Chondrocyte (in vitro differentiated cells): ENCODE results near the gene ACHE. TPM values are rescaled to one million over a fixed set of nuclear protein-coding genes. Genes with fewer than 3 reads are reported as not detected.

Source experiments
- DNase-seq: peaks from one replicate; pipeline ENCODE4 v3.0.0; 2021; ENCODE audit warnings: mixed read lengths, low spot score
- H3K27ac Mint-ChIP-seq: one replicate; pipeline ENCODE4 v1.8.0; 2021; ENCODE audit warnings: mild to moderate bottlenecking, moderate library complexity, mixed read lengths; ENCODE audit not compliant: unreplicated experiment
- H3K27me3 Mint-ChIP-seq: 2 replicates; pipeline ENCODE4 v1.8.0; 2021; ENCODE audit warnings: low read depth, mixed read lengths
- H3K36me3 Mint-ChIP-seq: 2 replicates; pipeline ENCODE4 v1.8.0; 2021; ENCODE audit warnings: low read depth, mixed read lengths
- H3K4me1 Mint-ChIP-seq: 2 replicates; pipeline ENCODE4 v1.8.0; 2021; ENCODE audit warnings: low read depth, mild to moderate bottlenecking, mixed read lengths
- H3K4me3 Mint-ChIP-seq: one replicate; pipeline ENCODE4 v1.8.0; 2021; ENCODE audit warnings: mild to moderate bottlenecking, moderate library complexity, mixed read lengths; ENCODE audit not compliant: unreplicated experiment
- H3K9me3 Mint-ChIP-seq: 2 replicates; pipeline ENCODE4 v1.8.0; 2021; ENCODE audit warnings: low read depth, mixed read lengths
- total RNA-seq: library from RNA; stranded (reverse); gene quantifications from 3 replicates; pipeline ENCODE4 v1.2.1, GENCODE V29; 2021
- TF ChIP-seq, protein P1 (sequence below): fragments of 200-600 bp; sonication (generic); IDR thresholded peaks from 2 replicates; pipeline ENCODE4 v1.5.0; 2021; ENCODE audit warnings: antibody characterized with exemption, mild to moderate bottlenecking, moderate library complexity

ACHE gene
- total RNA-seq, 1 donor from 2014 or later, result 2.9 TPM

DNA sequence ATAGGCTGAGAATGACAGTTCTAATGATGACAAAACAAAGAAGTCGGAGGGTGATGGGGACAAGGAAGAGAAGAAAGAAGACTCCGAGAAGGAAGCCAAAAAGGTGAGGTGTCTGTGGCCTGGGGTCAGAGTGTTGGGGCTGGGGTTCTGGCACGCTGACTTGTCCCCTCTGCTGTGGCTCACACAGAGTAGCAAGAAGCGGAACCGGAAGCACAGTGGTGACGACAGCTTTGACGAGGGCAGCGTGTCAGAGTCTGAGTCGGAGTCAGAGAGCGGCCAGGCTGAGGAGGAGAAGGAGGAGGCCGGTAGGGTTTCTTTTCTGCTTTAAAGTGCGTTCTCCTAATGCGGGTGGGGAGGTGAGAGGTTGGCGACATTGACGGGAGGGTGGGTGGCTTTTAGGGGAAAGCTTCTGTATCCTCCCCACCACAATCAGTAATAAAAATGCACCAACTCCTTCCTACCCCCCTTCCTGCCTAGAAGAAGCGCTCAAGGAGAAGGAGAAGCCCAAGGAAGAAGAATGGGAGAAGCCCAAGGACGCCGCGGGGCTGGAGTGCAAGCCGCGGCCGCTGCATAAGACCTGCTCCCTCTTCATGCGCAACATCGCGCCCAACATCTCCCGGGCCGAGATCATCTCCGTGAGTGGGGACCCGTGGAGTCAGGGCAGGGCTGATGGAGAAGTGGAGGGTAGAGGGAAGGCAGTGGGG, 10.8 kb downstream of the ACHE start:
- Mint-ChIP-seq H3K9me3 (no peaks in the 10 kb centered on the region), H3K4me3 (no peak overlapping the region), H3K36me3 (peaks cover 60% of the 10 kb centered on the region), H3K4me1 (peaks cover 25% of the 10 kb centered on the region), H3K27ac (peak overlapping the region; percentile 27), H3K27me3 (no peaks in the 10 kb centered on the region)
- DNase-seq, result no peak
- TF ChIP-seq, protein P1, sequence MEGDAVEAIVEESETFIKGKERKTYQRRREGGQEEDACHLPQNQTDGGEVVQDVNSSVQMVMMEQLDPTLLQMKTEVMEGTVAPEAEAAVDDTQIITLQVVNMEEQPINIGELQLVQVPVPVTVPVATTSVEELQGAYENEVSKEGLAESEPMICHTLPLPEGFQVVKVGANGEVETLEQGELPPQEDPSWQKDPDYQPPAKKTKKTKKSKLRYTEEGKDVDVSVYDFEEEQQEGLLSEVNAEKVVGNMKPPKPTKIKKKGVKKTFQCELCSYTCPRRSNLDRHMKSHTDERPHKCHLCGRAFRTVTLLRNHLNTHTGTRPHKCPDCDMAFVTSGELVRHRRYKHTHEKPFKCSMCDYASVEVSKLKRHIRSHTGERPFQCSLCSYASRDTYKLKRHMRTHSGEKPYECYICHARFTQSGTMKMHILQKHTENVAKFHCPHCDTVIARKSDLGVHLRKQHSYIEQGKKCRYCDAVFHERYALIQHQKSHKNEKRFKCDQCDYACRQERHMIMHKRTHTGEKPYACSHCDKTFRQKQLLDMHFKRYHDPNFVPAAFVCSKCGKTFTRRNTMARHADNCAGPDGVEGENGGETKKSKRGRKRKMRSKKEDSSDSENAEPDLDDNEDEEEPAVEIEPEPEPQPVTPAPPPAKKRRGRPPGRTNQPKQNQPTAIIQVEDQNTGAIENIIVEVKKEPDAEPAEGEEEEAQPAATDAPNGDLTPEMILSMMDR, result no peak

GRCh38 chr7:100882785-100883526, 12.7 kb downstream of the ACHE start:
- DNase-seq, result no peak
- TF ChIP-seq, protein P1, result no peak
- Mint-ChIP-seq H3K27ac (peak overlapping the region; percentile 76), H3K36me3 (peaks cover 56% of the 10 kb centered on the region), H3K4me1 (peaks cover 37% of the 10 kb centered on the region), H3K4me3 (no peak overlapping the region), H3K27me3 (no peaks in the 10 kb centered on the region), H3K9me3 (no peaks in the 10 kb centered on the region)

- Mint-ChIP-seq H3K4me1 (peaks cover 34% of the 10 kb centered on the region), H3K36me3 (peaks cover 49% of the 10 kb centered on the region), H3K4me3 (no peak overlapping the region), H3K9me3 (no peaks in the 10 kb centered on the region), H3K27ac (no peak overlapping the region), H3K27me3 (no peaks in the 10 kb centered on the region)
- DNase-seq, result no peak
- TF ChIP-seq, protein P1, result no peak
Observed at GRCh38 chr7:100882201-100882600, 13.5 kb downstream of the ACHE start.

DNA sequence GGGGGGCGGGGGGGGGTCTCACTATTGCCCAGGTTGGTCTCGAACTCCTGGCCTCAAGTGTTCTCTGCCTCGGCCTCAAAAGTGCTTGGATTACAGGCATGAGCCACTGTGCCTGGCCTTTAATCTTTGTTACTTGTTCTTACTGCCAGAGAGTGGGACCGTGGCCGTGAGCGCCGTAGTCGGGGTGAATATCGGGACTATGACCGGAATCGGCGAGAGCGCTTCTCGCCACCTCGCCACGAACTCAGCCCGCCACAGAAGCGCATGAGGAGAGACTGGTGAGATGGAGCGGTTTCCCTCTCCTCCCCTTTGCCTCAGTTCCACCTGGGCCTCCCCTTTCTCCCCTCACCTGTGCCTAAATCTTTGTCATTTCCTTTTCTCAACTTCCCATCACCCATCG, 14.6 kb downstream of the ACHE start:
- no peak overlapping the region for H3K27ac Mint-ChIP-seq
- TF ChIP-seq, protein P1, result no peak
- H3K27me3 Mint-ChIP-seq, result no peaks in the 10 kb centered on the region
- H3K9me3 Mint-ChIP-seq, result no peaks in the 10 kb centered on the region
- no peak overlapping the region for H3K4me3 Mint-ChIP-seq
- no peak for DNase-seq
- peaks cover 45% of the 10 kb centered on the region for H3K36me3 Mint-ChIP-seq
- peaks cover 40% of the 10 kb centered on the region for H3K4me1 Mint-ChIP-seq

GRCh38 chr7:100880645-100881044, 15.0 kb downstream of the ACHE start:
- Mint-ChIP-seq H3K9me3 (no peaks in the 10 kb centered on the region), H3K27ac (peak overlapping the region; percentile 45), H3K36me3 (peaks cover 40% of the 10 kb centered on the region), H3K27me3 (no peaks in the 10 kb centered on the region), H3K4me1 (peaks cover 43% of the 10 kb centered on the region), H3K4me3 (no peak overlapping the region)
- DNase-seq, result no peak
- TF ChIP-seq, protein P1, result no peak
